PC-9 (cell line): ENCODE data around the gene WDR93.

ENCODE experiments used
- EZH2 ChIP-seq: fragments of 200-600 bp; sonication (generic); IDR thresholded peaks from 2 replicates; pipeline ENCODE4 v1.8.0; 2017; ENCODE audit warnings: antibody characterized with exemption, low read depth
- TF ChIP-seq, protein P1 (sequence below): fragments of 200-600 bp; sonication (generic); conservative IDR thresholded peaks from 2 replicates; pipeline ENCODE4 v1.6.1; 2017; ENCODE audit warnings: mixed run types, antibody characterized with exemption, mild to moderate bottlenecking, moderate library complexity

DNA sequence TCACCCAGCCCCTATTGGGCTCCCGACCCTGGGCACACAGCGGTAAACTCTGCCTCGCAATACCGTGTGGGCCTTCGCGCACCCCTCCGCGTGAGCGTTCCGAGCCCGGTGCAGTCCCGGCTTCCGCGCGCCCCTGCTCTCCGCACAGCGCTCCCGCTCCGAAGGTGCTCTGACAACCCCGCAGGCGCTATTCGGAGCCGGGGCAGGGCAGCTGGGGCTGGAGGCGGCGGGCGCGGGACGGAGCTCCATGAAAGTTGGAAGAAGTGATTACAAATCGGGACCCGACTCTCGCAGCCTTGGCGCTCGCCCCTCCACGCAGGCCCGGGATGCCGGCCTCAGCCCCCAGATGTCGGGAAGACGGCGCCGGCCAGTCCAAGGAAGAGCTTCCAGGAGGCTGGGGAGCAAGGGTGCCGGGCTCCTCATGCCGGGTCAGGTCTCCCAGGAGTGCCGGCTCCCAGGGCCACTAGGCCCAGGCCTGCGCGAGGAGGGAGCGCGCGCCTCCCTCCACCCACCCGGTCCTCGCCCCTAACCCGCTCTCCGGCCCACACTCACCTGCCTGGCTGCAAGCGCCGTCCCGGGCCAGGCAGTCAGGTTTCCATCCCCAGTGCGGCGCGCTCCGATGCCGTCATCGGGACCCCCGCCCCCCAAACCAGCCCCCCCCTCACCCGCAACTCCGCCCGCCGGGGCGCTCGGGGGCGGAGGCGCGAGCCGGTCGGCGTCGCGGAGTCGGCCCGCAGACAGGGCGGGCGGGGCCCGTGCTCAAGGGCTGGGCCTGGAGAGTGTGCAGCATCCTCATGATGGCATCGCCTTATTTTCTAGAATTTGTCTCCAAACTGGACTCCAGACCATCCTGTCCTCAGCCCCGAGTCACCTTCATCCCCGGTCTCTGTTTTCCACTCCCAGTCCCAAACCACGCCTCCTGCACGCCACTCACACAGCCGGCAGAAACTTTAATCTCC, 35.5 kb upstream of the WDR93 start, which contains the start of gene KIF7:
- no peak for TF ChIP-seq EZH2
- TF ChIP-seq, protein P1, sequence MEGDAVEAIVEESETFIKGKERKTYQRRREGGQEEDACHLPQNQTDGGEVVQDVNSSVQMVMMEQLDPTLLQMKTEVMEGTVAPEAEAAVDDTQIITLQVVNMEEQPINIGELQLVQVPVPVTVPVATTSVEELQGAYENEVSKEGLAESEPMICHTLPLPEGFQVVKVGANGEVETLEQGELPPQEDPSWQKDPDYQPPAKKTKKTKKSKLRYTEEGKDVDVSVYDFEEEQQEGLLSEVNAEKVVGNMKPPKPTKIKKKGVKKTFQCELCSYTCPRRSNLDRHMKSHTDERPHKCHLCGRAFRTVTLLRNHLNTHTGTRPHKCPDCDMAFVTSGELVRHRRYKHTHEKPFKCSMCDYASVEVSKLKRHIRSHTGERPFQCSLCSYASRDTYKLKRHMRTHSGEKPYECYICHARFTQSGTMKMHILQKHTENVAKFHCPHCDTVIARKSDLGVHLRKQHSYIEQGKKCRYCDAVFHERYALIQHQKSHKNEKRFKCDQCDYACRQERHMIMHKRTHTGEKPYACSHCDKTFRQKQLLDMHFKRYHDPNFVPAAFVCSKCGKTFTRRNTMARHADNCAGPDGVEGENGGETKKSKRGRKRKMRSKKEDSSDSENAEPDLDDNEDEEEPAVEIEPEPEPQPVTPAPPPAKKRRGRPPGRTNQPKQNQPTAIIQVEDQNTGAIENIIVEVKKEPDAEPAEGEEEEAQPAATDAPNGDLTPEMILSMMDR = no peak
